Measurements from ENCODE around the gene CFAP74. TPM values are rescaled to one million over a fixed set of nuclear protein-coding genes. Genes with fewer than 3 reads are reported as not detected.

The CFAP74 gene
- total RNA-seq, 3 donors from 2014 or later: 0.29 to 0.98 TPM; not detected in 1

DNA sequence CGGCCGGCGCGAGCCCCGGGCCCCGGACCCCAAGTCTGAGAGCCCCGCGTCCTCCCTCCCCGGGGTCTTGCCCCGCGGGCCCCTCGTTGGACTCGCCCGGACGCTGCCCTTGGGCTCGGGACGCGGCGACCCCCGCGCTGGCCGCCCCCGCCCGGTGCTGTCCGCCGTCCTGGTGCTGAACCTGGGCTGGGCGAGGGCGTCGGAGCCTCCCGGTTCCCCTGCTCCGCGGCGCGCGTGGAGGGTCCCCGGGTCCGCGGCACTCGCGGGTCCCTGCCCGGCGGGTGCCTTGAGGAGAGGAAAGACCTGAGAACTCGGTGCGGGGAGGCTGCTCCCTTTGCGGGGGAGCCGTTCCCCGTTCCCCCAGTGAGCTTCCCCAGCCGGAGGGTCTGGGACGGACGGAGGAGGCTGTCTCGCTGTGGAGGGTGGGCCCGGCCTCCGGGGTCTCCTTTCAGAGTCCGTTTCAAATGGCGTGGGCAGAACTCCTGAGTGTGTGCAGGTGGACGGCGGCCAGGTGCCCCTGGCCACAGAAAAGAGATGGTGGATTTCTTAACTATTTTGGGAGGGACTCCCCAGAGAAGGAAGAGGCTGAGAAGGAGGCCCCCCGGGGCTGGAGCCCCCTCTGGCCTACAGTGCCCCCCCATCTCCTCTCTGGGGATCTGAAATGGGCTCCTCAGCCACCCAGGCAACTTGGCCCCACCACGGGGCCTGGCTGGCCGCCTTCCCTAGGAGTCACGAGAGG is 16.2 kb upstream of the CFAP74 start:
- intact Hi-C loops (cut with DNase I; ENCODE audit: low total_unique reads): no loop called here
- Histone ChIP-seq H3K27me3 (peaks cover 13 to 56% of the 10 kb centered on the region in 2 donors), H3K4me1 (peaks cover 6 to 8% of the 10 kb centered on the region in 2 donors), H3K36me3 (no peaks in the 10 kb centered on the region), H3K4me3 (peak overlapping the region in 2 of 3 donors; percentile 45 to 66), H3K9me3 (no peaks in the 10 kb centered on the region), H3K27ac (no peak overlapping the region)
- DNase-seq (ENCODE audit: low spot score in 2 of 2): no peak
- TF ChIP-seq POLR2AphosphoS5 (IDR thresholded peaks at IDR 0.05) (no peak), CTCF (IDR thresholded peaks at IDR 0.05) (no peak), POLR2A (IDR thresholded peaks at IDR 0.05) (no peak)

DNA sequence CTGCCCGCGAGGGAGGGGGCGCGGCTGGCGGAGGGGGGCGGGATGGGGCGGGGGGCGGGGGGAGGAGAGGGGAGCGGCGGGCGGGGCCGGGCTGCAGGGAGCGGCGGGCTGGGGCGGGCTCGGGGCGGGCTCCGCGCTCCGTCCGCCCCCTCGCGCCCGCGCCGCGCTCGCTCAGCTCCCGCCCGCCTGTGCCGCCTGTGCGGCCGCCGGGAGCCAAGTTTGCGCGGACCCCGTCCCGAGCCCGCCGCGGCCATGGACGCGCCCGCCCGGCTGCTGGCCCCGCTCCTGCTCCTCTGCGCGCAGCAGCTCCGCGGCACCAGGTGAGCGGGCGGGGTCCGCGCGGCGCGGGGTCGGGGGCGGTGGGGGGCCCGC is 15.6 kb upstream of the CFAP74 start, which contains the start of gene GABRD:
TSS of gene GABRD (plus strand) at position 174 of the 372 bp plus-strand sequence. CDS start at position 253, 79 bp downstream.
- no peaks in the 10 kb centered on the region for H3K9me3 ChIP-seq
- no peak within 1 kb of the TSS for H3K27ac ChIP-seq
- peaks cover 10 to 51% of the 10 kb centered on the region in 2 donors for H3K27me3 ChIP-seq
- no peak for DNase-seq (ENCODE audit: low spot score in 2 of 2)
- TF ChIP-seq CTCF (IDR thresholded peaks at IDR 0.05): no peak
- no peak for TF ChIP-seq POLR2A (IDR thresholded peaks at IDR 0.05)
- TF ChIP-seq POLR2AphosphoS5 (IDR thresholded peaks at IDR 0.05): no peak
- intact Hi-C loops (cut with DNase I; ENCODE audit: low total_unique reads): no loop called here
- H3K36me3 ChIP-seq: no peaks in the 10 kb centered on the region
- peak within 1 kb of the TSS in 2 of 3 donors; percentile 45 to 66 for H3K4me3 ChIP-seq
- peaks cover 6 to 8% of the 10 kb centered on the region in 2 donors for H3K4me1 ChIP-seq

GRCh38 chr1:2018217-2019171 is 14.9 kb upstream of the CFAP74 start:
- H3K4me3 ChIP-seq: peak overlapping the region in 1 of 3 donors; percentile 66
- H3K27me3 ChIP-seq: peaks cover 10 to 45% of the 10 kb centered on the region in 2 donors
- H3K27ac ChIP-seq: no peak overlapping the region
- peaks cover 6 to 8% of the 10 kb centered on the region in 2 donors for H3K4me1 ChIP-seq
- TF ChIP-seq POLR2AphosphoS5 (IDR thresholded peaks at IDR 0.05) (no peak), POLR2A (IDR thresholded peaks at IDR 0.05) (no peak), CTCF (IDR thresholded peaks at IDR 0.05) (no peak)
- H3K36me3 ChIP-seq: no peaks in the 10 kb centered on the region
- no peak for DNase-seq (ENCODE audit: low spot score in 2 of 2)
- intact Hi-C loops (cut with DNase I; ENCODE audit: low total_unique reads): no loop called here
- no peaks in the 10 kb centered on the region for H3K9me3 ChIP-seq

DNA sequence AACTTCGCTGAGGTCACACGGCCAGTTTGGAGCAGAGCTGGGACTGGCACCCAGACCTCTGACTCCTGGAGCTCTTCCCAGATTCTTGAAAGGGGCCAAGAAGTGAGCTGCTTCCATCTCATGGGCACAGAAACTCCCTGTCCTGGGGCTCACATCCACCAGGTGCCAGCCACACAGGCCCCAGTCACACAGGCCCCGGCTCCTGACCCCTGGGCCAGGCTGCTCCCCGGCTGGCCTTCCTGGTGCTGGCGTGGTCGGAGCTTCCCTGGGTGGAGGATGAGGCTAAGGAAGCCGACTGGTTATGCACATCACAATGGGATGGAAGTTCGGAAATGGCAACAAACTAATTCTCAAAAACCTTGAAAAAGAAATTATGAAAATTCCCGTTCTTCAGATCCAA is 12.5 kb upstream of the CFAP74 start:
- Histone ChIP-seq H3K27ac (no peak overlapping the region), H3K4me3 (no peak overlapping the region), H3K4me1 (peaks cover 6 to 8% of the 10 kb centered on the region in 2 donors), H3K27me3 (peaks cover 6 to 21% of the 10 kb centered on the region in 2 donors), H3K9me3 (no peaks in the 10 kb centered on the region), H3K36me3 (no peaks in the 10 kb centered on the region)
- intact Hi-C loops (cut with DNase I; ENCODE audit: low total_unique reads): no loop called here
- DNase-seq (ENCODE audit: low spot score in 2 of 2): no peak
- TF ChIP-seq POLR2AphosphoS5 (IDR thresholded peaks at IDR 0.05) (no peak), CTCF (IDR thresholded peaks at IDR 0.05) (no peak), POLR2A (IDR thresholded peaks at IDR 0.05) (no peak)
